Liver (tissue), 9 donors: ENCODE measurements around the gene OPRL1. TPM values are rescaled to one million over a fixed set of nuclear protein-coding genes. Genes with fewer than 3 reads are reported as not detected.

Experiments used
- DNase-seq: peaks from one replicate; pipeline ENCODE4 v3.0.0-alpha.2; 2017; ENCODE audit warnings: low spot score
- H3K27ac ChIP-seq, 2 donors: one replicate each; pipeline ENCODE4 v1.7.0; 2013; ENCODE audit warnings: inconsistent platforms in 2 of 2, low read length in 2 of 2, control low read depth in 1 of 2, low read depth in 1 of 2, mild to moderate bottlenecking in 1 of 2
- H3K27me3 ChIP-seq, 4 donors: one replicate each; pipeline versions ENCODE4 v1.6.1 to v1.7.0; 2013; ENCODE audit warnings: low read length in 3 of 4, inconsistent platforms in 1 of 4, mild to moderate bottlenecking in 1 of 4, moderate library complexity in 1 of 4; ENCODE audit not compliant: control insufficient read depth in 4 of 4, insufficient read depth in 4 of 4
- H3K36me3 ChIP-seq, 4 donors: one replicate each; pipeline versions ENCODE4 v1.6.1 to v1.7.0; 2013; ENCODE audit warnings: low read length in 3 of 4, mild to moderate bottlenecking in 3 of 4, low read depth in 1 of 4, moderate library complexity in 1 of 4; ENCODE audit not compliant: control insufficient read depth in 4 of 4, insufficient read depth in 3 of 4
- H3K4me1 ChIP-seq, 4 donors: one replicate each; pipeline versions ENCODE4 v1.6.1 to v1.7.0; 2013; ENCODE audit warnings: low read length in 3 of 4, mild to moderate bottlenecking in 3 of 4, moderate library complexity in 1 of 4; ENCODE audit not compliant: control insufficient read depth in 4 of 4, insufficient read depth in 4 of 4
- H3K4me3 ChIP-seq, 3 donors: one replicate each; pipeline versions ENCODE4 v1.6.1 to v1.7.0; 2013; ENCODE audit warnings: low read length in 3 of 3, control low read depth in 1 of 3, low read depth in 1 of 3, mild to moderate bottlenecking in 1 of 3
- H3K9ac ChIP-seq, 2 donors: one replicate each; pipeline ENCODE4 v1.7.0; 2013; ENCODE audit warnings: low read length in 2 of 2, mild to moderate bottlenecking in 2 of 2, moderate library complexity in 2 of 2, control low read depth in 1 of 2, low read depth in 1 of 2
- H3K9me3 ChIP-seq, 4 donors: one replicate each; pipeline versions ENCODE4 v1.6.1 to v1.7.0; 2013; ENCODE audit warnings: low read length in 3 of 4; ENCODE audit not compliant: control insufficient read depth in 4 of 4
- FOXA1 ChIP-seq: IDR thresholded peaks from 2 replicates; pipeline ENCODE4 v1.6.1; 2016; ENCODE audit warnings: antibody characterized with exemption
- HNF4G ChIP-seq: IDR thresholded peaks from 2 replicates; pipeline ENCODE4 v1.6.1; 2016; ENCODE audit warnings: antibody characterized with exemption
- JUND ChIP-seq, 2 donors: IDR thresholded peaks; 2 replicates each; pipeline ENCODE4 v1.6.1; 2016; ENCODE audit warnings: antibody characterized with exemption in 2 of 2
- NR2F2 ChIP-seq: IDR thresholded peaks from 2 replicates; pipeline ENCODE4 v1.6.1; 2016; ENCODE audit warnings: antibody characterized with exemption
- RAD21 ChIP-seq, 2 donors: IDR thresholded peaks; 2 replicates each; pipeline ENCODE4 v1.6.1; 2016; ENCODE audit warnings: antibody characterized with exemption in 2 of 2, mild to moderate bottlenecking in 2 of 2
- SP1 ChIP-seq: IDR thresholded peaks from 2 replicates; pipeline ENCODE4 v1.6.1; 2018; ENCODE audit warnings: antibody characterized with exemption, mild to moderate bottlenecking
- TAF1 ChIP-seq: conservative IDR thresholded peaks from 2 replicates; pipeline ENCODE4 v1.6.1; 2016; ENCODE audit warnings: antibody characterized with exemption, mild to moderate bottlenecking
- WGBS: extraction: QIAGEN DNeasy Blood & Tissue Kit; methylation state at CpG from one replicate; pipeline ENCODE4 v1.1.7; 2013; 5-methylcytosine and 5-hydroxymethylcytosine counted together
- polyA plus RNA-seq, 2 donors: library from polyadenylated mRNA; stranded (reverse) in 1 of 2; unstranded in 1 of 2; fragments of 200-250 nt in 1 of 2; fragments of >200 nt in 1 of 2; fragmentation: Nextera tagmentation in 1 of 2; extraction: Ambion mirVana in 1 of 2; gene quantifications; one replicate each; pipeline versions ENCODE4 v1.2.1 to v1.2.3, GENCODE V29; 2013 to 2015
- total RNA-seq, 2 donors: library from RNA; depleted of rRNA; stranded (reverse); fragments of >200 nt; gene quantifications; one replicate each; pipeline ENCODE4 v1.2.3, GENCODE V29; 2014
- TF ChIP-seq, protein P1 (sequence below): IDR thresholded peaks from 2 replicates; pipeline ENCODE4 v1.6.1; 2016; ENCODE audit warnings: antibody characterized with exemption
- TF ChIP-seq, protein P2 (sequence below): IDR thresholded peaks from 2 replicates; pipeline ENCODE4 v1.6.1; 2016; ENCODE audit warnings: antibody characterized with exemption
- TF ChIP-seq, protein P3 (sequence below): fragments of 150-350 bp; IDR thresholded peaks from 2 replicates; pipeline ENCODE4 v1.5.1; 2017; ENCODE audit warnings: improper control_type of control experiment, low read depth, low read length; ENCODE audit not compliant: missing input control
- TF ChIP-seq, protein P4 (sequence below): IDR thresholded peaks from 2 replicates; pipeline ENCODE4 v1.6.1; 2016; ENCODE audit warnings: antibody characterized with exemption, mild to moderate bottlenecking
- TF ChIP-seq, protein P5 (sequence below): IDR thresholded peaks from 2 replicates; pipeline ENCODE4 v1.6.1; 2016; ENCODE audit warnings: antibody characterized with exemption
- donor health status: healthy.
- donor health status: healthy.
- donor health status: healthy.
- donor health status: healthy.
- donor health status: healthy.

Gene OPRL1
- total and polyA plus RNA-seq, 4 donors: 0.04 to 0.79 (median 0.35) TPM

DNA sequence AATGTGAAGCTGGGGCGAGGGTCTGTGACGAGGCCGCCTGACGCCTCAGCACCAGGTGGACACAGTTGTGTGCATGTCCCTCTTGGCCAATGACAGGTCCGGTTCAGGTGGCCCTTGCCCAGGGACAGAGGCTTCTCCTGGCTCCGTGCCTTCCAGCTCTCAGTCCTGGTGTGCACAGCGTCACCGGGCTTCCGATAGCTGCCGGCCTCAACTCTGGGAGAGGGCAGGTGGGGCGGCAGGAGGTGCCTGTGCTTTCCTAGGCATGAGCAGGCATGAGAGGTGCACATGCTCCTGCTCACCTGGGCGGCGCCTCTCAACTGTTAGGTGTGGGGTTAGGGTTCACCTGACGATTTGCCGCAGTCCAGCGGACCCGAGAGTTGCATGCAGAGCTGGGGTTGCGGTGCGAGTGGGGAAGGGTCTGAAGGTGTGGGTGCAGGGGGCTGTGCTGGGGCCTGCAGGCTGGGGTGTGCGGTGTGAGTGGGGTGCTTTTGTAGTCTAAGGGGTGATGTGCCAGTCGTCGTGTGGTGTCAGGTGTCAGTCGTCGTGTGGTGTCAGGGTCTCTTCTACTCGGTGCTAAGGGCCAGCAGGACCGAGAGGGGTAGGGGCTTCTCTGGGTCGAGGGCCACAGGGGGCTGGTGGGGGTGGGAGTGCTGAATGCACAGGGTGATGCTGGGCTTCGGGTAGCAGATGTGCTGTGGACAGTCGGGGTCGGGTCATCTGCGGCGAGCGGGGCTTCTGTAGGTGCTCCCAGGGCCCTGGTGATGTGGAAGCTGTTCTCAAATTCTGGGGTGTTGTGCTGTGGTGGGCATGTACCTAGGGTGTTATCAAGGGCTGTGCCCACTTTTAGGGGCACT is 26.7 kb upstream of the OPRL1 start:
- H3K4me3 ChIP-seq: no peak overlapping the region
- H3K9me3 ChIP-seq: no peaks in the 10 kb centered on the region
- H3K36me3 ChIP-seq: no peaks in the 10 kb centered on the region
- TF ChIP-seq NR2F2: no peak
- TF ChIP-seq TAF1: no peak
- TF ChIP-seq, protein P1, sequence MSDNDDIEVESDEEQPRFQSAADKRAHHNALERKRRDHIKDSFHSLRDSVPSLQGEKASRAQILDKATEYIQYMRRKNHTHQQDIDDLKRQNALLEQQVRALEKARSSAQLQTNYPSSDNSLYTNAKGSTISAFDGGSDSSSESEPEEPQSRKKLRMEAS: no peak
- TF ChIP-seq, protein P2, sequence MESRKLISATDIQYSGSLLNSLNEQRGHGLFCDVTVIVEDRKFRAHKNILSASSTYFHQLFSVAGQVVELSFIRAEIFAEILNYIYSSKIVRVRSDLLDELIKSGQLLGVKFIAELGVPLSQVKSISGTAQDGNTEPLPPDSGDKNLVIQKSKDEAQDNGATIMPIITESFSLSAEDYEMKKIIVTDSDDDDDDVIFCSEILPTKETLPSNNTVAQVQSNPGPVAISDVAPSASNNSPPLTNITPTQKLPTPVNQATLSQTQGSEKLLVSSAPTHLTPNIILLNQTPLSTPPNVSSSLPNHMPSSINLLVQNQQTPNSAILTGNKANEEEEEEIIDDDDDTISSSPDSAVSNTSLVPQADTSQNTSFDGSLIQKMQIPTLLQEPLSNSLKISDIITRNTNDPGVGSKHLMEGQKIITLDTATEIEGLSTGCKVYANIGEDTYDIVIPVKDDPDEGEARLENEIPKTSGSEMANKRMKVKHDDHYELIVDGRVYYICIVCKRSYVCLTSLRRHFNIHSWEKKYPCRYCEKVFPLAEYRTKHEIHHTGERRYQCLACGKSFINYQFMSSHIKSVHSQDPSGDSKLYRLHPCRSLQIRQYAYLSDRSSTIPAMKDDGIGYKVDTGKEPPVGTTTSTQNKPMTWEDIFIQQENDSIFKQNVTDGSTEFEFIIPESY: no peak
- no peak for TF ChIP-seq RAD21 (IDR thresholded peaks at IDR 0.05)
- TF ChIP-seq JUND (IDR thresholded peaks at IDR 0.05): no peak
- TF ChIP-seq, protein P3, sequence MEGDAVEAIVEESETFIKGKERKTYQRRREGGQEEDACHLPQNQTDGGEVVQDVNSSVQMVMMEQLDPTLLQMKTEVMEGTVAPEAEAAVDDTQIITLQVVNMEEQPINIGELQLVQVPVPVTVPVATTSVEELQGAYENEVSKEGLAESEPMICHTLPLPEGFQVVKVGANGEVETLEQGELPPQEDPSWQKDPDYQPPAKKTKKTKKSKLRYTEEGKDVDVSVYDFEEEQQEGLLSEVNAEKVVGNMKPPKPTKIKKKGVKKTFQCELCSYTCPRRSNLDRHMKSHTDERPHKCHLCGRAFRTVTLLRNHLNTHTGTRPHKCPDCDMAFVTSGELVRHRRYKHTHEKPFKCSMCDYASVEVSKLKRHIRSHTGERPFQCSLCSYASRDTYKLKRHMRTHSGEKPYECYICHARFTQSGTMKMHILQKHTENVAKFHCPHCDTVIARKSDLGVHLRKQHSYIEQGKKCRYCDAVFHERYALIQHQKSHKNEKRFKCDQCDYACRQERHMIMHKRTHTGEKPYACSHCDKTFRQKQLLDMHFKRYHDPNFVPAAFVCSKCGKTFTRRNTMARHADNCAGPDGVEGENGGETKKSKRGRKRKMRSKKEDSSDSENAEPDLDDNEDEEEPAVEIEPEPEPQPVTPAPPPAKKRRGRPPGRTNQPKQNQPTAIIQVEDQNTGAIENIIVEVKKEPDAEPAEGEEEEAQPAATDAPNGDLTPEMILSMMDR: no peak
- H3K4me1 ChIP-seq: peaks cover 3 to 19% (median 5%) of the 10 kb centered on the region in 4 donors
- no peak for DNase-seq
- 73% methylated on average over 33 of the region's 33 CpGs for WGBS
- peak overlapping the region; percentile 16 to 47 for H3K27ac ChIP-seq
- H3K27me3 ChIP-seq: peaks cover 0 to 11% (median 1%) of the 10 kb centered on the region in 4 donors
- H3K9ac ChIP-seq: no peak overlapping the region

DNA sequence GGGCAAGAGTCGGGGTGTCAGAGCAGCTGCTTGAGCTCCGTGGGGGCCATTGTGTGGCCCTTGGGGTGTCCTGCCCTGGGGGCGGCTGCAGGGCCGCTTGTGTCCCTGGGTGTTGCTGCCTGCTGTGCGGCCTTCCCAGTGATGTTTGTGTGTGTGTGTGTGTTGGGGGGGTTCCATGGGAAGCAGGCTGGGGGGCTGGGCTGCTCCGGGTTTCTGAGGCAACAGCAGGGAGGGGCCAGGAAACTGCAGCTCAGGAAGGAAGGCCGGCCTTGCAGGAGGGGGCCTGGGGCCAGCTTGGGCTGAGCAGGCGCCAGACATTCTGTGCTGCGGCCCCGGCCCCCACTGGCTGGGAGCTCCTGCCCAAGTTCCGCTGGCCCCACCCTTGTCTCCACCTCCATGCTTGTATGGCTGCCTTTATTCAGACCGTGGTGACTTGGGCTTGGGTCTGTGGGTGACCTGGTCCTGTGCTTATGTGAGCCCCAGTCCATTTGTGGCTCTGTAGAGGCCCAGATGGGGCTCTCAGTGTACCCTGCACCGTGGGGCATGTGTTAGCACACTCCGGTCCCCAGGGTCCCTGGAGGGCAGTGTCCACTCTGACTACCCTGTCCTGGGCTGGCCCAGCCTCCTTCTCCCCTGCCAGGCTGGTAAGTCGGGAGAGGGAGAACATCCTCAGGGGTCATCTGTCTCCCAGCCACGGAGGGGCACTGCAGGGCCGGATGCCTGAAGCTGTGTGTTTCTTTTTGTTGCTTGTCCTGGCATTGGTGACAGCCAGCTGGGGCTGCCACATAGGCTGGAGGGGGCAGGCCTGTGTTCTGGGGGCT is 25.8 kb upstream of the OPRL1 start:
- H3K27ac ChIP-seq: peak overlapping the region; percentile 16 to 47
- 42% methylated on average over 17 of the region's 17 CpGs for WGBS

More for the DNA sequence above, 25.8 kb upstream of the OPRL1 start:
- Histone ChIP-seq H3K4me1 (peaks cover 0 to 17% (median 7%) of the 10 kb centered on the region in 4 donors), H3K9me3 (no peaks in the 10 kb centered on the region), H3K9ac (no peak overlapping the region), H3K36me3 (no peaks in the 10 kb centered on the region), H3K27me3 (peaks cover 0 to 6% (median 1%) of the 10 kb centered on the region in 4 donors), H3K4me3 (no peak overlapping the region)
- DNase-seq: no peak
- TF ChIP-seq SP1: no peak
- TF ChIP-seq, protein P3: peak; percentile 19
- TF ChIP-seq, protein P4, sequence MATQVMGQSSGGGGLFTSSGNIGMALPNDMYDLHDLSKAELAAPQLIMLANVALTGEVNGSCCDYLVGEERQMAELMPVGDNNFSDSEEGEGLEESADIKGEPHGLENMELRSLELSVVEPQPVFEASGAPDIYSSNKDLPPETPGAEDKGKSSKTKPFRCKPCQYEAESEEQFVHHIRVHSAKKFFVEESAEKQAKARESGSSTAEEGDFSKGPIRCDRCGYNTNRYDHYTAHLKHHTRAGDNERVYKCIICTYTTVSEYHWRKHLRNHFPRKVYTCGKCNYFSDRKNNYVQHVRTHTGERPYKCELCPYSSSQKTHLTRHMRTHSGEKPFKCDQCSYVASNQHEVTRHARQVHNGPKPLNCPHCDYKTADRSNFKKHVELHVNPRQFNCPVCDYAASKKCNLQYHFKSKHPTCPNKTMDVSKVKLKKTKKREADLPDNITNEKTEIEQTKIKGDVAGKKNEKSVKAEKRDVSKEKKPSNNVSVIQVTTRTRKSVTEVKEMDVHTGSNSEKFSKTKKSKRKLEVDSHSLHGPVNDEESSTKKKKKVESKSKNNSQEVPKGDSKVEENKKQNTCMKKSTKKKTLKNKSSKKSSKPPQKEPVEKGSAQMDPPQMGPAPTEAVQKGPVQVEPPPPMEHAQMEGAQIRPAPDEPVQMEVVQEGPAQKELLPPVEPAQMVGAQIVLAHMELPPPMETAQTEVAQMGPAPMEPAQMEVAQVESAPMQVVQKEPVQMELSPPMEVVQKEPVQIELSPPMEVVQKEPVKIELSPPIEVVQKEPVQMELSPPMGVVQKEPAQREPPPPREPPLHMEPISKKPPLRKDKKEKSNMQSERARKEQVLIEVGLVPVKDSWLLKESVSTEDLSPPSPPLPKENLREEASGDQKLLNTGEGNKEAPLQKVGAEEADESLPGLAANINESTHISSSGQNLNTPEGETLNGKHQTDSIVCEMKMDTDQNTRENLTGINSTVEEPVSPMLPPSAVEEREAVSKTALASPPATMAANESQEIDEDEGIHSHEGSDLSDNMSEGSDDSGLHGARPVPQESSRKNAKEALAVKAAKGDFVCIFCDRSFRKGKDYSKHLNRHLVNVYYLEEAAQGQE: no peak
- TF ChIP-seq, protein P2: no peak
- no peak for TF ChIP-seq HNF4G
- no peak for TF ChIP-seq FOXA1
- TF ChIP-seq, protein P5, sequence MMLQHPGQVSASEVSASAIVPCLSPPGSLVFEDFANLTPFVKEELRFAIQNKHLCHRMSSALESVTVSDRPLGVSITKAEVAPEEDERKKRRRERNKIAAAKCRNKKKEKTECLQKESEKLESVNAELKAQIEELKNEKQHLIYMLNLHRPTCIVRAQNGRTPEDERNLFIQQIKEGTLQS: no peak
- peak; percentile 8 to 9 for TF ChIP-seq RAD21 (IDR thresholded peaks at IDR 0.05)
- TF ChIP-seq TAF1: no peak
